ENCODE measurements around the gene PTPRA. TPM values are rescaled to one million over a fixed set of nuclear protein-coding genes. Genes with fewer than 3 reads are reported as not detected.

PTPRA gene
- total and polyA plus RNA-seq, 2 of the 13 experiments (the other 11 are each of a cell fraction or from before 2014, with no cell fraction given), result 47.2 to 127 TPM

DNA sequence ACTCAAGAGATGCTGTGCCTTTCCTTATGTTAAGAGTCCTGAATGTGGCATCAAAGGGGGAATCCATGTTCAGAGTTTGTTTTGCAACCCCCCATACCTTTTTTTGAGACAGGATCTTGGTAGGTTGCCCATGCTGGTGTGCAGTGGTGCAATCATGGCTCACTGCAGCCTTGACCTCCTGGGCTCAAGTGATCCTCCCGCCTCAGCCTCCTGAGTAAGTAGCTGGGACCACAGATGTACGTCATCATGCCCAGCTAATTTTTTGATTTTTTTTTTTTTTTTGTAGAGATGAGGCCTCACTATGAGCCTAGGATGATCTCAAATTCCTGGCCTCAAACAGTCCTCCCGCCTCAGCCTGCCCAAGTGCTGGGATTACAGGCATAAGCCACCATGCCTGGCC is 16.5 kb downstream of the PTPRA start:
- POLR2A ChIA-PET, result no interaction called here
- DNase-seq (ENCODE audit: low spot score) (no peak), FAIRE-seq (no peak), ATAC-seq (no peak)
- no peaks in the 10 kb centered on the region for H3K27me3 ChIP-seq (ENCODE audit: control insufficient read depth in 1 of 2, insufficient read depth in 2 of 2, low read length in 2 of 2)
- H3K4me1 ChIP-seq (ENCODE audit: insufficient read depth, low read length), result peaks cover 26% of the 10 kb centered on the region
- intact Hi-C loops (cut with micrococcal nuclease; ENCODE audit: unreplicated experiment), result no loop called here
- H3K9ac ChIP-seq (ENCODE audit: insufficient read depth, low read depth, low read length), result no peak overlapping the region
- no peaks in the 10 kb centered on the region for H3K9me3 ChIP-seq (ENCODE audit: low read length)
- no peak overlapping the region for H3K4me3 ChIP-seq (replicated peaks in 1 of 3; ENCODE audit: insufficient read depth in 1 of 3, low read depth in 2 of 3, low read length in 3 of 3)
- peaks cover 74% of the 10 kb centered on the region for H3K79me2 ChIP-seq (ENCODE audit: insufficient read depth, low read length)
- 0 out of 2 replicates have a peak, but pooled peaks cover 14% of the 10 kb centered on the region for H4K20me1 ChIP-seq (ENCODE audit: insufficient read depth, low read length)
- 0 out of 5 replicates have a peak, but pooled peaks cover 0 to 1% of the 10 kb centered on the region in 2 experiments for H3K36me3 ChIP-seq (replicated peaks in 1 of 2; ENCODE audit: control insufficient read depth in 1 of 2, insufficient read depth in 2 of 2, low read length in 2 of 2)
- WGBS (ENCODE audit: low lambda C conversion rate), result 95% methylated on average over 3 of the region's 3 CpGs
- BruUV-seq (replicated peaks), result no TSS peak
- CTCF ChIA-PET (ENCODE audit: low intra/inter-chr PET ratio, low total read pairs), result no interaction called here
- H3K4me2 ChIP-seq (ENCODE audit: low read depth, low read length), result no peak overlapping the region
- no peak overlapping the region for H2AFZ ChIP-seq (ENCODE audit: low read length)
- H3K27ac ChIP-seq (ENCODE audit: extremely low read length, insufficient read depth, low read length), result no peak overlapping the region
- no peak for TF ChIP-seq TCF7 (IDR thresholded peaks at IDR 0.05; ENCODE audit: low read depth)
- no peak for TF ChIP-seq ZNF446 (CRISPR knock-in tag; IDR thresholded peaks at IDR 0.05)
- no peak for TF ChIP-seq U2AF2 (IDR thresholded peaks at IDR 0.05; ENCODE audit: low read depth, low read length)
- no peak for TF ChIP-seq HNRNPLL (IDR thresholded peaks at IDR 0.05; ENCODE audit: low read depth, low read length, poor library complexity, severe bottlenecking)
- no peak for TF ChIP-seq MIER2 (CRISPR knock-in tag; IDR thresholded peaks at IDR 0.05)
- 0 out of 2 replicates have a peak, but pooled peaks have one; percentile 5 for TF ChIP-seq RCOR2 (CRISPR knock-in tag; IDR thresholded peaks at IDR 0.05)
- TF ChIP-seq, protein P1, sequence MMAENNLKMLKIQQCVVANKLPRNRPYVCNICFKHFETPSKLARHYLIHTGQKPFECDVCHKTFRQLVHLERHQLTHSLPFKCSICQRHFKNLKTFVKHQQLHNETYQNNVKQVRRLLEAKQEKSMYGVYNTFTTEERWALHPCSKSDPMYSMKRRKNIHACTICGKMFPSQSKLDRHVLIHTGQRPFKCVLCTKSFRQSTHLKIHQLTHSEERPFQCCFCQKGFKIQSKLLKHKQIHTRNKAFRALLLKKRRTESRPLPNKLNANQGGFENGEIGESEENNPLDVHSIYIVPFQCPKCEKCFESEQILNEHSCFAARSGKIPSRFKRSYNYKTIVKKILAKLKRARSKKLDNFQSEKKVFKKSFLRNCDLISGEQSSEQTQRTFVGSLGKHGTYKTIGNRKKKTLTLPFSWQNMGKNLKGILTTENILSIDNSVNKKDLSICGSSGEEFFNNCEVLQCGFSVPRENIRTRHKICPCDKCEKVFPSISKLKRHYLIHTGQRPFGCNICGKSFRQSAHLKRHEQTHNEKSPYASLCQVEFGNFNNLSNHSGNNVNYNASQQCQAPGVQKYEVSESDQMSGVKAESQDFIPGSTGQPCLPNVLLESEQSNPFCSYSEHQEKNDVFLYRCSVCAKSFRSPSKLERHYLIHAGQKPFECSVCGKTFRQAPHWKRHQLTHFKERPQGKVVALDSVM (CRISPR knock-in tag; IDR thresholded peaks at IDR 0.05), result peak; percentile 92
- no peak for TF ChIP-seq ZNF207 (IDR thresholded peaks at IDR 0.05; ENCODE audit: borderline replicate concordance)
- in situ Hi-C loops (cut with HindIII; ENCODE audit: extremely low pct_ligation_motif_present, low pct_unique_long_range_greater_than_20kb), result no loop called here
